Activated T-cell treated with anti-CD3 and anti-CD28 coated beads for 1 hour (primary cell): Measurements from ENCODE around the gene SEL1L3.

Experiments used
- DNase-seq: peaks from one replicate; pipeline ENCODE4 v3.0.0-alpha.2; 2020; ENCODE audit warnings: low read depth

SEL1L3 gene

GRCh38 chr4:25790024-25790423 is 72.8 kb downstream of the SEL1L3 start:
- DNase-seq, result no peak

- DNase-seq, result no peak
Observed at GRCh38 chr4:25788703-25789238, 74.0 kb downstream of the SEL1L3 start.

GRCh38 chr4:25786497-25787065 is 76.2 kb downstream of the SEL1L3 start:
- DNase-seq, result no peak

- DNase-seq, result no peak
Observed at GRCh38 chr4:25783943-25784342, 78.8 kb downstream of the SEL1L3 start.

- no peak for DNase-seq
Observed at GRCh38 chr4:25783126-25783525, 79.7 kb downstream of the SEL1L3 start.

DNA sequence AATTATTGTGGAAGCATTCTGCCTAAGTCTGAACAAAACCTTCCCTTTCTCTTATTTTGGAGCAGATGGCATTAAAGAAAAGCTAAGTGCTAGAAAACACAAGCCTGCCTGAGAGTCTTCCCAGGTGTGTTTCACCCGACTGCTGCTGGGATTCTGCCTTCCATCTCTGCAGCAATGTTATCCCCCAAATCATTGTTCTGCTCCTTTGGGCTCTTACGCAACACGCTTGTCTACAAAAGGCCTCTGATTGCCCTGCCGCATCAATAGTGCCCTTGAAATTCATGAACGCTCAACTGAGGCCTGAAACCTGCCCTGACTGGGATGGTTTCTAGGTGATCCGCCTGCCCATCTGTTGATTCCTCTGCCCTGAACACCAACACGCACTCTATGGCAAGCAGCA is 80.3 kb downstream of the SEL1L3 start:
- no peak for DNase-seq

- no peak for DNase-seq
Observed at GRCh38 chr4:25779021-25779420, 83.8 kb downstream of the SEL1L3 start.

- no peak for DNase-seq
Observed at GRCh38 chr4:25776795-25777194, 86.0 kb downstream of the SEL1L3 start.

DNA sequence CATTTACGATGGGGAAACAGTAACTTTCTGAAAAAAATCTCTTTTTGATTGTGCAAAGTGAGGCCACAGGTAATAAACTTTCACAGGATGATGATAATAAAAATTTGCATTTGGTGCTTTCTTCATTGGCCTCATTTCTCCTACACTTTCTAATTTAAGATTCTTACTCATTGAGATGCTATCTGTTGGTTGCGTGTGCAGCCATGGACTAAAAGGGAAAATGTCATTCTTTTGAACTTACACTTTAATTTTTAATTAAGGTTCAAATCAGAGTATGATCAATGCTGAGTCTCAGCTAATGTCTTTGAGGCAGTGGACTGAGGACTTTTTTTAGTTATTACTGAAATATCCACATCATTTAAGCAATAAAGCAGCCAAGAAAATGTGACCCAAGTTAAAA is 87.6 kb downstream of the SEL1L3 start:
- DNase-seq, result no peak

DNA sequence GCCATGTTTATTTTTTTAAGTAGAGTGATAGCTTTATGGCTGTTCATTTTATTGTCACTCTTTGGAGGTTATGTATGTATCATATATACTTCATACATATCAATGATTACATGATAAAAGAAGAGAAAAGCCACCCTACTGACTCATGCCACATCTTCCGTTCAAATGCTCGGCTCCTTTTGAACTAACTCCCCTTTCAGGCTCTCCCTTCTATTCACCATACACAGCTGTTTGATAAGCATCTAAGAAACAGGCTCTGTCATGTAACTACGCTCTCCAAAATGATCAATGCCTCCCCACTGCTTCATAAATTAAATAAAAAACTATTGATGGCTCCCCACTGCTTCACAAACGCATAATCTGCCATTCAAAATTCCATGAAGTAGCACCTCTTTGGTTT is 89.4 kb downstream of the SEL1L3 start:
- no peak for DNase-seq

DNA sequence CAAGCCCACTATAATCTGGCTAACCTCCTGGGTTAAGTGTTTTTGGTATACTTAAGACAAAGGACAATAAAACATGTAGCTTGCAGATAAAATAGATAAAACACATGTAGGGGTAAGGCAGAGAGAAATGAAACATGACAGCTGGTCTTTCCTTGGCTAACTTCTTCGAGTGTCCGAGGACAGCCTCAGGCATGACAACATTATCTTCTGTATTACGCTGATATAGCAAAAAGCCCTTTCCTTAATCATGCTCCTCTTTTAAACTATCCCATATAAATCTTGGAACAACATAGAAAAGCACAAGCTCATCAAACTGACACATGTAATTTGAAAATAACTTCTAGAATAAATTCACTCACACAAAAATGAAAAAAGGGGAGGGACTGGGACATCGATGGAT is 91.1 kb downstream of the SEL1L3 start:
- DNase-seq, result no peak

GRCh38 chr4:25770847-25771246 is 91.9 kb downstream of the SEL1L3 start:
- no peak for DNase-seq

GRCh38 chr4:25769251-25769650 is 93.5 kb downstream of the SEL1L3 start:
- DNase-seq, result no peak

DNA sequence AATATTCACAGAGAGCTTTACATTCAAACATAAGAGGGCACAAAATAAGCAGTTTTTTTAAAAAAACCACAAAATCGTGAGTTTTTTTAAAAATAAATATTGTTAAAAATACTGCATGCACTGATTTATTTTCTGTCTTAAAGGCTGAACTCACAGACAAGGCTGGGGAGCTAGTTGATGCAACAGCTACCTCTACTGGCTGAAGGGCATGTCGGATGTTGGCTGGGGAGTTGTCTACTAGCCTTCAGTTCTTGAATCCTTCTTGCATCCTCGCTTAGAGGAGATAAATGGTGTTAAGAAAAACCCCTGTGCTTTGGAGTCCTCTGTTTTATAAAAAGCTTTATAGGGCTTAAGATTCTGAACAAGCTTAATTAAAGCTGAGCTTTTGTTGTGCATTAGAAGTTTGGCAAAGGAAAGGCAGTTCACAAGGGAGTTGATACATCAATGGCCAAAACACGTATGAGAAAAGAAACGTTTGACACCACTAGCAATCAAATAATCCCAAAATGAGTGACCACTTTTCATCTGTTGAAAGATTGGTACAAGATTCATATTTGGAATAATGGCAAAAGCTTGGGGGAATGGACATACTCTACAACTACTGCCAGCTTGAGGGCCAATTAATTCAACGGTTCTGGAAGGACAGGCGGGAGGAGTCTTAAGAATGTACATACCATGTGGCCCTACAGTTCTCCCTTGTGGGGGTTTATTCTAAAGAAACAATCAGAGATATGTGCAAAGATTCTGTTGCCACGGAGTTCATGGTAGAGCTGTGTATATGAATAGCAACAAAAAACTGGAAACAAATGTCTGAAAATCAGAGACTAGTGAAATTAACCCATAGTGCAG is 94.7 kb downstream of the SEL1L3 start:
- no peak for DNase-seq

DNA sequence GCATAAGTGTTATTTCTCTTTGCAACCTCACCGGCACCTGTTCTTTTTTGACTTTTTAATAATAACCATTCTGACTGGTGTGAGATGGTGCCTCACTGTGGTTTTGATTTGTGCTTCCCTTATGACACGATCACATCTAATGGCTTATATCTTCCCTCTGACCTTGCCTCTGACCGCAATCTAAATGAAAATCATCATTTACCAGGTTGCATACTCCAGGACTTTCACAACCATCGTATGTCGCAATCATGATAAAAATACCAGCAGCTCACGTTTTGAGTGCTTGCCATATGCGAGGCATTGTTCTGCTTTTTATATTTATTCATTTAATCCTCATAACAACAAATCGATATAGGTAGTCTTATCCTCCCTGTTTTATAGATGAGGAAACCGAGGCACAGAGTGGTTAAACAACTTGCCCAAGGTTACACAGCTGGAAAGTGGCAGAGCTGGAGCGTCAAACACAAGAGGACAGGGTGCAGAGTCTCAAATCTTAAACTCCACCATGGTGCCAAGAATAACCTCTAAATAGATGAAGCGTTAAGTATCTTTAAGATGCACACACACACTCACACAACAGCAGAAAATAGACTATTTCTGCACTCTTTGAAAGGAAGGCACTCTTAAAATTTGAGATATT is 102.2 kb downstream of the SEL1L3 start:
- DNase-seq, result no peak

GRCh38 chr4:25760048-25760447 is 102.7 kb downstream of the SEL1L3 start:
- DNase-seq, result no peak

GRCh38 chr4:25759101-25759500 is 103.7 kb downstream of the SEL1L3 start:
- no peak for DNase-seq

DNA sequence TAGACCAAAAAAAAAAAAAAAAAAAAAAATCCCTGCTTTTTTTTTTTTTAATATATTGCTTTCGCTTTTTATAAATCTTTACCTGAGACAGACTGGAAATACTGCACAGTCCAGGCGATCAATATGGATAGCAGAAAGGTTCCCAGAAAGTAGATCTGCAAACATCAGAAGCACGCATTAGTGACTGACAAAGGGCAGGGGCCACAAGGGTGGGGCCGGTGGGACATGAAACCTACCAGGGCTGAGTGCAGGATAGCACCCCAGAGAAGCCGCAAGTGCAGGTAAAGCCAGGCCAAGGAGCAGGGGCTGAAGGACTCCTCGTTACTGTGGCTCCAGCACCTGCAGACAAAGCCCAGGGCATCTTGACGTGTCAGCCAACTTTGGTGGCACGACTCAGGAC is 105.3 kb downstream of the SEL1L3 start:
- DNase-seq, result no peak

GRCh38 chr4:25756503-25756902 is 106.3 kb downstream of the SEL1L3 start:
- DNase-seq, result no peak

GRCh38 chr4:25755911-25756310 is 106.9 kb downstream of the SEL1L3 start:
- DNase-seq, result no peak

DNA sequence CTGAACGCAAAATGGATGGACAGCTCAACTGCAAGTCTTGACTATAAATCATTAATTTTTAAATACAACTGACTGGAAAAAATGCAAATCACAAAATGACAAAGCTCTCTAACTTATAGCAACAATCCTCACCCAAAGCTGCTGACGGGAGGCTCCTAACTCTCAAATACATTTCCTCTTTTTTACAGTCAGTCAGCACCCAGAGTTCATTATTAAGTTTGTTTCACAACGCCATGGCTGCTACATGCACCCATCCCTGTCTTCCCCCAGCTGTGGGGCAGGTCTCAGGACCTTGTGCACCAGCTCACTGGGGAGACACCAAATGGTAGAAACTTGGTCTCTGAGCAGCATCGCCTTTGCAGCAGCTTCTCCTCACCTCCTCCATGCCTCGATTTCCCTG is 109.5 kb downstream of the SEL1L3 start:
- DNase-seq, result no peak

DNA sequence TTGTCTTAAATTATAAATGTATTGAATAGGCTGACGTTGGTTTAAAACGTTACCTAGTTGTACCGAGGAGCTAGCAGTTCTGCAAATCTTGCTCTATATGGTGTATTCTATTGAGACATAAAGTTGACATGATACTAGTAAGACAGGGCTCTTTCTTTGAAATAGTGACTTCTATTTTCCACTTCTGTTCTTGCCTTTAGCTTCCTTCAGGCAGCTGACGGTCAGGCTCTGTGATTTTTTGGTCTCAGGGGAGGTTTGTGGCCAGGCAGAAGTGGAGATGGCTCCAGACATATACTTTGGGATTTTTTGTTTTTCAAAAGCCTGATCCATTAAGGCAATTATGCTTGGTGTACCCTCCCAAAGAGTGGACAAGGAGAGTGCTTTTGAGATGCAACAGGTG is 111.9 kb downstream of the SEL1L3 start:
- no peak for DNase-seq

GRCh38 chr4:25749150-25749794 is 113.5 kb downstream of the SEL1L3 start:
- no peak for DNase-seq
